Body of pancreas (tissue), 4 donors: ENCODE measurements around the gene UBAC2. TPM values are rescaled to one million over a fixed set of nuclear protein-coding genes. Genes with fewer than 3 reads are reported as not detected.

Source experiments
- ATAC-seq: fragments of 150-250 bp; one replicate; pipeline ENCODE4 v1.9.1; 2016
- DNase-seq, 4 donors: peaks; one replicate each; pipeline ENCODE4 v3.0.0-alpha.2; 2019
- H3K27ac ChIP-seq, 4 donors: fragments of 200-600 bp; sonication (generic); 1 replicate in 3 of 4; 2 replicates in 1 of 4; pipeline versions ENCODE4 v1.5.1 to v1.6.1; 2016 to 2019; ENCODE audit warnings: mild to moderate bottlenecking in 1 of 4, mixed read lengths in 1 of 4, moderate library complexity in 1 of 4
- H3K27me3 ChIP-seq, 2 donors: fragments of 200-600 bp; sonication (generic); one replicate each; pipeline ENCODE4 v1.6.0; 2016; ENCODE audit warnings: mild to moderate bottlenecking in 1 of 2
- H3K36me3 ChIP-seq, 2 donors: fragments of 200-600 bp; sonication (generic); replicated peaks in 1 of 2; 2 replicates each; pipeline ENCODE4 v1.5.1; 2016; ENCODE audit warnings: low read depth in 2 of 2; ENCODE audit not compliant: insufficient read depth in 1 of 2
- H3K4me1 ChIP-seq: fragments of 200-600 bp; sonication (generic); one replicate; pipeline ENCODE4 v1.6.0; 2016
- H3K4me3 ChIP-seq, 2 donors: fragments of 200-600 bp; sonication (generic); 1 replicate in 1 of 2; 2 replicates in 1 of 2; pipeline ENCODE4 v1.5.1; 2016 to 2019
- H3K9me3 ChIP-seq, 3 donors: fragments of 200-600 bp; sonication (generic); 1 replicate in 2 of 3; 2 replicates in 1 of 3; pipeline ENCODE4 v1.5.1; 2016
- CTCF ChIP-seq, 7 experiments: fragments of 450-650 bp in 4 of 7; fragments of 200-600 bp in 3 of 7; sonication (generic) in 3 of 7; IDR thresholded peaks; one replicate each; pipeline ENCODE4 v1.5.1; 2016 to 2019; ENCODE audit warnings: antibody characterized with exemption in 7 of 7
- POLR2A ChIP-seq, 3 donors: fragments of 450-650 bp; IDR thresholded peaks; one replicate each; pipeline ENCODE4 v1.6.1; 2016; ENCODE audit warnings: antibody characterized with exemption in 3 of 3, mild to moderate bottlenecking in 2 of 3
- WGBS, 2 donors: methylation state at CpG; one replicate each; pipeline ENCODE4 v1.1.5; 2017; 5-methylcytosine and 5-hydroxymethylcytosine counted together
- intact Hi-C: fragments of 100-400 bp; cut with DNase I; formaldehyde crosslinking; loops from one replicate; pipeline ENCODE4 v1.15.1; 2023
- total RNA-seq, 2 donors: library from RNA; depleted of rRNA; stranded (reverse); fragments of >200 nt; gene quantifications; one replicate each; pipeline ENCODE4 v1.1.0, GENCODE V29; 2016

Gene UBAC2
- total RNA-seq, 2 donors from 2014 or later = 21.4 to 27.2 TPM

GRCh38 chr13:99305566-99305965 is 104.9 kb downstream of the UBAC2 start:
- H3K27me3 ChIP-seq = no peaks in the 10 kb centered on the region
- no peak for TF ChIP-seq POLR2A (IDR thresholded peaks at IDR 0.05)
- no peak overlapping the region for H3K27ac ChIP-seq
- peaks cover 8% of the 10 kb centered on the region for H3K4me1 ChIP-seq
- no peaks in the 10 kb centered on the region for H3K36me3 ChIP-seq
- DNase-seq = no peak
- H3K9me3 ChIP-seq = no peaks in the 10 kb centered on the region
- intact Hi-C loops = no loop called here
- ATAC-seq = no peak
- H3K4me3 ChIP-seq = no peak overlapping the region
- 92 to 96% methylated on average over 8 of the region's 8 CpGs for WGBS, 2 donors

GRCh38 chr13:99307247-99307646 is 106.6 kb downstream of the UBAC2 start, which contains the start of gene GPR183:
Gene GPR183 (minus strand): TSS chr13:99307399. CDS start chr13:99296145, 11,254 bp downstream.
- H3K27ac ChIP-seq = peak within 1 kb of the TSS in 3 of 4 donors; percentile 13 to 41 (median 22)
- WGBS, 2 donors = 9 to 19% methylated on average over 4 of the region's 4 CpGs
- no peaks in the 10 kb centered on the region for H3K27me3 ChIP-seq
- H3K36me3 ChIP-seq = no peaks in the 10 kb centered on the region
- DNase-seq (peak in 1 of 4 donors; percentile 37), ATAC-seq (peak; percentile 54)
- H3K4me3 ChIP-seq = no peak within 1 kb of the TSS
- H3K9me3 ChIP-seq = no peaks in the 10 kb centered on the region
- TF ChIP-seq POLR2A (IDR thresholded peaks at IDR 0.05) (peak in 2 of 3 donors; percentile 18 to 68), CTCF (IDR thresholded peaks at IDR 0.05) (no peak)
- intact Hi-C loops = no loop called here
- peaks cover 8% of the 10 kb centered on the region for H3K4me1 ChIP-seq

GRCh38 chr13:99307648-99308339 is 107.1 kb downstream of the UBAC2 start:
- intact Hi-C loops = no loop called here
- Histone ChIP-seq H3K36me3 (no peaks in the 10 kb centered on the region), H3K4me1 (peaks cover 8% of the 10 kb centered on the region), H3K4me3 (no peak overlapping the region), H3K27me3 (no peaks in the 10 kb centered on the region), H3K27ac (peak overlapping the region in 3 of 4 donors; percentile 13 to 41 (median 22)), H3K9me3 (no peaks in the 10 kb centered on the region)
- DNase-seq (peak; percentile 35 to 59 (median 52)), ATAC-seq (peak; percentile 68)
- TF ChIP-seq CTCF (IDR thresholded peaks at IDR 0.05) = no peak
- TF ChIP-seq POLR2A (IDR thresholded peaks at IDR 0.05) = no peak
- WGBS, 2 donors = 15 to 40% methylated on average over 6 of the region's 6 CpGs

- Histone ChIP-seq H3K4me3 (no peak overlapping the region), H3K36me3 (no peaks in the 10 kb centered on the region), H3K27me3 (no peaks in the 10 kb centered on the region), H3K9me3 (no peaks in the 10 kb centered on the region), H3K27ac (peak overlapping the region in 1 of 4 donors; percentile 13), H3K4me1 (peaks cover 8% of the 10 kb centered on the region)
- DNase-seq (no peak), ATAC-seq (no peak)
- no peak for TF ChIP-seq CTCF (IDR thresholded peaks at IDR 0.05)
- TF ChIP-seq POLR2A (IDR thresholded peaks at IDR 0.05) = no peak
- intact Hi-C loops = no loop called here
- 92% methylated on average over 3 of the region's 3 CpGs for WGBS, 2 donors
Measured at GRCh38 chr13:99308471-99309087, 107.9 kb downstream of the UBAC2 start.

GRCh38 chr13:99310382-99311031 is 109.9 kb downstream of the UBAC2 start:
- TF ChIP-seq POLR2A (IDR thresholded peaks at IDR 0.05) (no peak), CTCF (IDR thresholded peaks at IDR 0.05) (no peak)
- no peak overlapping the region for H3K4me3 ChIP-seq
- H3K4me1 ChIP-seq = peaks cover 8% of the 10 kb centered on the region
- H3K27ac ChIP-seq = peak overlapping the region in 1 of 4 donors; percentile 24
- 84 to 91% methylated on average over 4 of the region's 4 CpGs for WGBS, 2 donors
- intact Hi-C loops = no loop called here
- no peak for ATAC-seq
- no peaks in the 10 kb centered on the region for H3K27me3 ChIP-seq
- no peaks in the 10 kb centered on the region for H3K36me3 ChIP-seq
- H3K9me3 ChIP-seq = no peaks in the 10 kb centered on the region
- DNase-seq = no peak
